Measurements from ENCODE around the gene GAB3. TPM values are rescaled to one million over a fixed set of nuclear protein-coding genes. Genes with fewer than 3 reads are reported as not detected.
"Not testable (repeated sequence)": the region's sequence is repeated elsewhere in the genome, so short reads cannot be mapped to it uniquely, and the experiment has no call there.

Gene GAB3
- total RNA-seq, 1 experiment from 2014 or later, result 0.17 TPM

GRCh38 chrX:154641740-154642139 is 109.1 kb downstream of the GAB3 start:
- H3K79me2 ChIP-seq (ENCODE audit: low read depth); POLR2A ChIA-PET (ENCODE audit: unreplicated experiment); H3K4me1 ChIP-seq (replicated peaks; ENCODE audit: insufficient read depth); H3K4me2 ChIP-seq; H3K9me2 ChIP-seq (ENCODE audit: insufficient read depth); H3K9me3 ChIP-seq (ENCODE audit: insufficient read depth, low read depth); H3K27ac ChIP-seq; H3F3A ChIP-seq (ENCODE audit: insufficient read depth, low read depth); H4K20me1 ChIP-seq (ENCODE audit: insufficient read depth); DNase-seq; H2AFZ ChIP-seq; H3K36me3 ChIP-seq (ENCODE audit: low read depth); CTCF ChIA-PET; intact Hi-C loops (cut with micrococcal nuclease; ENCODE audit: unreplicated experiment); H3K4me3 ChIP-seq; H3K27me3 ChIP-seq (ENCODE audit: insufficient read depth, low read depth); BruUV-seq (replicated peaks): not testable (repeated sequence)

DNA sequence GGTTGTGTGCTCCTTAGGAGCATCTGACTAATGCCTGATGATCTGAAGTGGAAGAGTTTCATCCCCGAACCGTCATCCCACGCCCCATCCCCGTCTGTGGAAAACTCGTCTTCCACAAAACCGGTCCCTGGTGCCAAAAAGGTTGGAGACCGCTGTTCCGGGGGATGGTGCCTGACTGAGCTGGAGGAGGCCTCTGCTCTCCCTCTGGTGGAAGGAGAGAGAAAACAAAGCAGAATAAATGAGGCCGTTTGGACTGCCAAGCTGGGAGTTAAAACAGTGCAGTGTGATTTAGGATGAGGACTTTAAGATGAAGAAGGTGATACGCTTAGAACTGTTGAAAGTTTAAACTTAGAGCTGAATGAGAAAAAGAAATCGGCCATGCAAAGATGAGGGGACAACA is 117.2 kb downstream of the GAB3 start:
- H3K4me1 ChIP-seq (replicated peaks; ENCODE audit: insufficient read depth); H3K4me3 ChIP-seq; CTCF ChIA-PET; H4K20me1 ChIP-seq (ENCODE audit: insufficient read depth); BruUV-seq (replicated peaks); H3K79me2 ChIP-seq (ENCODE audit: low read depth); intact Hi-C loops (cut with micrococcal nuclease; ENCODE audit: unreplicated experiment); H3K27me3 ChIP-seq (ENCODE audit: insufficient read depth, low read depth); H3K4me2 ChIP-seq; DNase-seq; POLR2A ChIA-PET (ENCODE audit: unreplicated experiment); H3F3A ChIP-seq (ENCODE audit: insufficient read depth, low read depth); H2AFZ ChIP-seq; H3K36me3 ChIP-seq (ENCODE audit: low read depth); H3K27ac ChIP-seq; H3K9me2 ChIP-seq (ENCODE audit: insufficient read depth); H3K9me3 ChIP-seq (ENCODE audit: insufficient read depth, low read depth): not testable (repeated sequence)

GRCh38 chrX:154630949-154631348 is 119.9 kb downstream of the GAB3 start:
- H3K9me2 ChIP-seq (ENCODE audit: insufficient read depth); POLR2A ChIA-PET (ENCODE audit: unreplicated experiment); H2AFZ ChIP-seq; H3K27ac ChIP-seq; BruUV-seq (replicated peaks); H3K4me3 ChIP-seq; intact Hi-C loops (cut with micrococcal nuclease; ENCODE audit: unreplicated experiment); H3K4me2 ChIP-seq; CTCF ChIA-PET; H3K4me1 ChIP-seq (replicated peaks; ENCODE audit: insufficient read depth); H4K20me1 ChIP-seq (ENCODE audit: insufficient read depth); H3F3A ChIP-seq (ENCODE audit: insufficient read depth, low read depth); H3K79me2 ChIP-seq (ENCODE audit: low read depth); DNase-seq; H3K27me3 ChIP-seq (ENCODE audit: insufficient read depth, low read depth); H3K36me3 ChIP-seq (ENCODE audit: low read depth); H3K9me3 ChIP-seq (ENCODE audit: insufficient read depth, low read depth): not testable (repeated sequence)

DNA sequence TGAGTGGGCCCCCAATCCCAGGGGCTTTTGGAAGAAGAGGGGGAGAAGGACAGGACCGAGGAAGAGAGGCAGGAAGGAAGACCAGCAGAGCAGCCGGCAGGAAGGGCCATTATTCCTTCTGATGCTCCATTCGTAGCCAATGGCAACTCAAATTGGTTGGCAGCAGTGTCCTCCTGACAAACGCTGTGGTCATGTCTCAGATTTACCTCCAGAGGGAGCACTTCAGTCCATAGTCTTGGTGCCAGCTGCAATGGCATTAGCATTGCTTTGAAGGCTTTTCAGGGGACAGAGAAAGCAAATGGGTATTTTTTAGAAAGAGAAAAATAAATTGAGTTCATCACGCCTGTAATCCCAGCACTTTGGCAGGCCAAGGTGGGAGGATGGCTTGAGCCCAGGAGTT is 121.9 kb downstream of the GAB3 start:
- H3K4me3 ChIP-seq; H3K4me1 ChIP-seq (replicated peaks; ENCODE audit: insufficient read depth); CTCF ChIA-PET; DNase-seq; H3K27me3 ChIP-seq (ENCODE audit: insufficient read depth, low read depth); H3K9me3 ChIP-seq (ENCODE audit: insufficient read depth, low read depth); H3K4me2 ChIP-seq; H3F3A ChIP-seq (ENCODE audit: insufficient read depth, low read depth); intact Hi-C loops (cut with micrococcal nuclease; ENCODE audit: unreplicated experiment); H3K79me2 ChIP-seq (ENCODE audit: low read depth); POLR2A ChIA-PET (ENCODE audit: unreplicated experiment); H3K27ac ChIP-seq; H2AFZ ChIP-seq; H3K9me2 ChIP-seq (ENCODE audit: insufficient read depth); H4K20me1 ChIP-seq (ENCODE audit: insufficient read depth); BruUV-seq (replicated peaks); H3K36me3 ChIP-seq (ENCODE audit: low read depth): not testable (repeated sequence)

Other genes with a start within 250 kb of the GAB3 start
- 60.3 and 69.3 TPM in 2 replicates for gene FAM3A, start 234.8 kb downstream of the GAB3 start, total RNA-seq (2021)
- gene G6PD, start 204.2 kb downstream of the GAB3 start, total RNA-seq (2021), result 987 and 1,283 TPM in 2 replicates
- gene IKBKG, start 203.5 kb downstream of the GAB3 start, total RNA-seq (2021), result 68.3 and 69.4 TPM in 2 replicates
- not detected in 2 replicates for gene CTAG1A, start 165.9 kb downstream of the GAB3 start, total RNA-seq (2021)
- gene CTAG1B, start 131.8 kb downstream of the GAB3 start, total RNA-seq (2021), result not detected in 2 replicates
- gene CTAG2, start 97.5 kb downstream of the GAB3 start, total RNA-seq (2021), result not detected in 2 replicates
- gene DKC1, start 11.8 kb upstream of the GAB3 start, total RNA-seq (2021), result 83.5 and 101 TPM in 2 replicates
- gene MPP1, start 54.4 kb upstream of the GAB3 start, total RNA-seq (2021), result 4.2 and 4.8 TPM in 2 replicates
- gene SMIM9, start 83.6 kb upstream of the GAB3 start, total RNA-seq (2021), result not detected in 2 replicates
- gene F8A1, start 135.3 kb upstream of the GAB3 start, total RNA-seq (2021), result 12.1 and 19.6 TPM in 2 replicates

Data from PC-9 (cell line).